Liver (tissue), 3 donors: ENCODE data around the gene ZNF792.

Experiments used
- ATF3 ChIP-seq: IDR thresholded peaks from 2 replicates; pipeline ENCODE4 v1.6.1; 2016; ENCODE audit warnings: antibody characterized with exemption
- CTCF ChIP-seq: fragments of 150-350 bp; IDR thresholded peaks from 2 replicates; pipeline ENCODE4 v1.5.1; 2017; ENCODE audit warnings: improper control_type of control experiment, low read depth, low read length; ENCODE audit not compliant: missing input control
- EGR1 ChIP-seq, 2 donors: IDR thresholded peaks; 2 replicates each; pipeline ENCODE4 v1.6.1; 2016 to 2018; ENCODE audit warnings: antibody characterized with exemption in 2 of 2, low read depth in 2 of 2
- FOXA1 ChIP-seq: IDR thresholded peaks from 2 replicates; pipeline ENCODE4 v1.6.1; 2016; ENCODE audit warnings: antibody characterized with exemption
- GABPA ChIP-seq, 2 donors: IDR thresholded peaks in 1 of 2; conservative IDR thresholded peaks in 1 of 2; 2 replicates each; pipeline ENCODE4 v1.6.1; 2016; ENCODE audit warnings: antibody characterized with exemption in 2 of 2, mild to moderate bottlenecking in 1 of 2, moderate library complexity in 1 of 2
- HNF4A ChIP-seq, 2 donors: conservative IDR thresholded peaks; 2 replicates each; pipeline ENCODE4 v1.6.1; 2016; ENCODE audit warnings: antibody characterized with exemption in 2 of 2, mild to moderate bottlenecking in 2 of 2
- JUND ChIP-seq, 2 donors: IDR thresholded peaks; 2 replicates each; pipeline ENCODE4 v1.6.1; 2016; ENCODE audit warnings: antibody characterized with exemption in 2 of 2
- MAX ChIP-seq: IDR thresholded peaks from 2 replicates; pipeline ENCODE4 v1.6.1; 2016; ENCODE audit warnings: antibody characterized with exemption
- RAD21 ChIP-seq, 2 donors: IDR thresholded peaks; 2 replicates each; pipeline ENCODE4 v1.6.1; 2016; ENCODE audit warnings: antibody characterized with exemption in 2 of 2, mild to moderate bottlenecking in 2 of 2
- REST ChIP-seq: IDR thresholded peaks from 2 replicates; pipeline ENCODE4 v1.6.1; 2016; ENCODE audit warnings: antibody characterized with exemption, mild to moderate bottlenecking
- SP1 ChIP-seq: IDR thresholded peaks from 2 replicates; pipeline ENCODE4 v1.6.1; 2018; ENCODE audit warnings: antibody characterized with exemption, mild to moderate bottlenecking
- TAF1 ChIP-seq: conservative IDR thresholded peaks from 2 replicates; pipeline ENCODE4 v1.6.1; 2016; ENCODE audit warnings: antibody characterized with exemption, mild to moderate bottlenecking
- YY1 ChIP-seq: IDR thresholded peaks from 2 replicates; pipeline ENCODE4 v1.6.1; 2016; ENCODE audit warnings: antibody characterized with exemption, mild to moderate bottlenecking
- ZBTB33 ChIP-seq: IDR thresholded peaks from 2 replicates; pipeline ENCODE4 v1.6.1; 2016; ENCODE audit warnings: antibody characterized with exemption
- donor health status: healthy.
- donor health status: healthy.

GRCh38 chr19:34962687-34963572, 1.1 kb downstream of the ZNF792 start:
- TF ChIP-seq CTCF (no peak), EGR1 (IDR thresholded peaks at IDR 0.05; ENCODE audit: low read depth in 2 of 2) (no peak), RAD21 (IDR thresholded peaks at IDR 0.05) (no peak), GABPA (IDR thresholded peaks at IDR 0.05 in 1 of 2, conservative IDR thresholded peaks at IDR 0.05 in 1 of 2) (no peak), JUND (IDR thresholded peaks at IDR 0.05) (no peak), ZBTB33 (no peak), HNF4A (conservative IDR thresholded peaks at IDR 0.05) (no peak), REST (no peak), SP1 (no peak), TAF1 (no peak), MAX (no peak), ATF3 (no peak), FOXA1 (no peak), YY1 (no peak)
